GM23338 (cell line): ENCODE measurements around the gene EHD4. TPM values are rescaled to one million over a fixed set of nuclear protein-coding genes. Genes with fewer than 3 reads are reported as not detected.

Experiments
- ATAC-seq: fragments of 200-7000 bp; cut with Tn5 transposase; 3 replicates; pipeline ENCODE4 v1.9.1; 2020
- DNase-seq: peaks from one replicate; pipeline ENCODE4 v3.0.0-alpha.2; 2015; ENCODE audit warnings: low spot score
- H2AFZ ChIP-seq: fragments of 200-600 bp; sonication (generic); 2 replicates; pipeline ENCODE4 v1.8.0; 2016; ENCODE audit warnings: antibody characterized with exemption, mild to moderate bottlenecking, moderate library complexity
- H3F3A ChIP-seq: fragments of 200-600 bp; sonication (generic); replicated peaks from 2 replicates; pipeline ENCODE4 v1.8.0; 2017; ENCODE audit warnings: antibody characterized with exemption, mixed run types, low read depth
- H3K27ac ChIP-seq: fragments of 200-600 bp; sonication (generic); 2 replicates; pipeline ENCODE4 v1.6.1; 2016; ENCODE audit warnings: low read depth
- H3K27me3 ChIP-seq: fragments of 200-600 bp; sonication (generic); 2 replicates; pipeline ENCODE4 v1.8.0; 2016; ENCODE audit warnings: mild to moderate bottlenecking, mixed run types, moderate library complexity; ENCODE audit not compliant: insufficient read depth
- H3K36me3 ChIP-seq: fragments of 200-600 bp; sonication (generic); 2 replicates; pipeline ENCODE4 v1.8.0; 2016; ENCODE audit warnings: mild to moderate bottlenecking; ENCODE audit not compliant: insufficient read depth
- H3K4me1 ChIP-seq: fragments of 200-600 bp; sonication (generic); 2 replicates; pipeline ENCODE4 v1.8.0; 2016; ENCODE audit warnings: mild to moderate bottlenecking, moderate library complexity; ENCODE audit not compliant: insufficient read depth
- H3K4me2 ChIP-seq: fragments of 200-600 bp; sonication (generic); 2 replicates; pipeline ENCODE4 v1.7.1; 2017; ENCODE audit warnings: mixed run types
- H3K4me3 ChIP-seq: fragments of 200-600 bp; sonication (generic); 2 replicates; pipeline ENCODE4 v1.6.1; 2016; ENCODE audit warnings: mixed run types
- H3K79me2 ChIP-seq: fragments of 200-600 bp; sonication (generic); replicated peaks from 2 replicates; pipeline ENCODE4 v1.8.0; 2017; ENCODE audit warnings: mild to moderate bottlenecking; ENCODE audit not compliant: insufficient read depth
- H3K9me2 ChIP-seq: fragments of 200-600 bp; sonication (generic); 2 replicates; pipeline ENCODE4 v1.8.0; 2017; ENCODE audit not compliant: insufficient read depth
- H4K20me1 ChIP-seq: fragments of 200-600 bp; sonication (generic); replicated peaks from 2 replicates; pipeline ENCODE4 v1.8.0; 2017; ENCODE audit warnings: mild to moderate bottlenecking; ENCODE audit not compliant: insufficient read depth
- H3K27ac Mint-ChIP-seq: 2 replicates; pipeline ENCODE4 v1.8.0; 2020; ENCODE audit warnings: inconsistent platforms, mild to moderate bottlenecking, moderate library complexity, mixed read lengths
- H3K27me3 Mint-ChIP-seq: 3 replicates; pipeline ENCODE4 v1.8.0; 2022; ENCODE audit warnings: low read depth, mild to moderate bottlenecking, moderate library complexity, mixed read lengths, inconsistent platforms; ENCODE audit not compliant: insufficient read depth, poor library complexity
- H3K36me3 Mint-ChIP-seq: 3 replicates; pipeline ENCODE4 v1.8.0; 2021; ENCODE audit warnings: low read depth, mild to moderate bottlenecking, inconsistent platforms, moderate library complexity, mixed read lengths
- H3K4me1 Mint-ChIP-seq: 3 replicates; pipeline ENCODE4 v1.8.0; 2020; ENCODE audit warnings: mild to moderate bottlenecking, inconsistent platforms, mixed read lengths
- H3K4me3 Mint-ChIP-seq: 3 replicates; pipeline ENCODE4 v1.8.0; 2021; ENCODE audit warnings: moderate library complexity, mild to moderate bottlenecking, inconsistent platforms, mixed read lengths
- H3K9me3 Mint-ChIP-seq: 3 replicates; pipeline ENCODE4 v1.8.0; 2020; ENCODE audit warnings: moderate library complexity, mild to moderate bottlenecking, inconsistent platforms, mixed read lengths
- CTCF ChIP-seq, 2 experiments: fragments of 200-600 bp in 1 of 2; sonication (generic) in 1 of 2; conservative IDR thresholded peaks; 2 replicates each; pipeline versions ENCODE4 v1.5.1 to v1.6.1; 2016 to 2017; ENCODE audit warnings: antibody characterized with exemption in 2 of 2, low read depth in 2 of 2, mild to moderate bottlenecking in 2 of 2, moderate library complexity in 1 of 2
- ETS1 ChIP-seq: IDR thresholded peaks from 2 replicates; pipeline ENCODE4 v1.6.1; 2016; ENCODE audit warnings: antibody characterized with exemption
- EZH2 ChIP-seq: fragments of 200-600 bp; sonication (generic); IDR thresholded peaks from one replicate; pipeline ENCODE4 v1.8.0; 2017; ENCODE audit warnings: antibody characterized with exemption, mild to moderate bottlenecking, low read depth; ENCODE audit not compliant: unreplicated experiment
- POLR2AphosphoS5 ChIP-seq: IDR thresholded peaks from 2 replicates; pipeline ENCODE4 v1.6.1; 2016; ENCODE audit warnings: antibody characterized with exemption, low read depth
- REST ChIP-seq: IDR thresholded peaks from one replicate; pipeline ENCODE4 v1.6.1; 2018; ENCODE audit warnings: antibody characterized with exemption; ENCODE audit not compliant: unreplicated experiment
- ZNF114 ChIP-seq: fragments of 250-450 bp; sonication (Bioruptor Pico); IDR thresholded peaks from 2 replicates; pipeline ENCODE4 v1.5.0; 2020; ENCODE audit warnings: mild to moderate bottlenecking, moderate library complexity
- ZNF462 ChIP-seq: fragments of 250-450 bp; sonication (Bioruptor Pico); IDR thresholded peaks from 2 replicates; pipeline ENCODE4 v1.5.0; 2020; ENCODE audit warnings: mild to moderate bottlenecking, moderate library complexity
- polyA plus RNA-seq: library from polyadenylated mRNA; unstranded; fragments of >200 nt; fragmentation: Nextera tagmentation; extraction: Ambion mirVana; gene quantifications from 2 replicates; pipeline ENCODE4 v1.2.1, GENCODE V29; 2016
- total RNA-seq: library from RNA; depleted of rRNA; stranded (reverse); fragments of >200 nt; shearing (Covaris generic); gene quantifications from 2 replicates; pipeline ENCODE4 v1.2.3, GENCODE V29; 2014

EHD4 gene
- total and polyA plus RNA-seq, 2 experiments from 2014 or later, result 13.0 to 31.0 TPM

GRCh38 chr15:41941644-41942415 is 30.5 kb downstream of the EHD4 start:
- peaks cover 6% of the 10 kb centered on the region for H3K27me3 Mint-ChIP-seq
- H2AFZ ChIP-seq, result no peak overlapping the region
- H3K9me3 Mint-ChIP-seq, result no peaks in the 10 kb centered on the region
- H3F3A ChIP-seq, result no peaks in the 10 kb centered on the region
- H3K36me3 Mint-ChIP-seq, result peaks cover 19% of the 10 kb centered on the region
- H3K4me3 Mint-ChIP-seq, result no peak overlapping the region
- no peak overlapping the region for H3K27ac ChIP-seq
- H4K20me1 ChIP-seq, result peaks cover 6% of the 10 kb centered on the region; the same call in 1 of the 2 replicates
- no peak overlapping the region for H3K4me3 ChIP-seq
- H3K27ac Mint-ChIP-seq, result no peak overlapping the region; the same call in none of the 2 replicates
- TF ChIP-seq CTCF (conservative IDR thresholded peaks at IDR 0.05; ENCODE audit: low read depth in 2 of 2) (no peak), POLR2AphosphoS5 (no peak), REST (no peak), ZNF462 (no peak), ETS1 (no peak), ZNF114 (no peak), EZH2 (no peak)
- H3K79me2 ChIP-seq, result no peaks in the 10 kb centered on the region
- no peaks in the 10 kb centered on the region for H3K9me2 ChIP-seq
- H3K4me1 ChIP-seq, result no peaks in the 10 kb centered on the region
- H3K36me3 ChIP-seq, result no peaks in the 10 kb centered on the region
- H3K4me2 ChIP-seq, result no peak overlapping the region
- ATAC-seq (peak; percentile 66), DNase-seq (peak; percentile 24)
- H3K27me3 ChIP-seq, result no peaks in the 10 kb centered on the region
- H3K4me1 Mint-ChIP-seq, result peaks cover 12% of the 10 kb centered on the region; the same call in 2 of the 3 replicates
